HG03460 (cell line): ENCODE results near the gene THSD1.
"Not testable (repeated sequence)": the region's sequence is repeated elsewhere in the genome, so short reads cannot be mapped to it uniquely, and the experiment has no call there.

ENCODE experiments used
- ATAC-seq: cut with Tn5 transposase; IDR thresholded peaks from one replicate; pipeline ENCODE4 v1.9.1; 2021; ENCODE audit not compliant: unreplicated experiment

Gene THSD1

GRCh38 chr13:52356327-52356726 lies 49.6 kb downstream of the THSD1 start:
- no peak for ATAC-seq

- no peak for ATAC-seq
Measured at GRCh38 chr13:52353193-52353592, 52.8 kb downstream of the THSD1 start.

GRCh38 chr13:52348983-52349780 lies 56.8 kb downstream of the THSD1 start:
- ATAC-seq, result no peak

- no peak for ATAC-seq
Measured at GRCh38 chr13:52348071-52348470, 57.9 kb downstream of the THSD1 start.

GRCh38 chr13:52345631-52346251 lies 60.2 kb downstream of the THSD1 start:
- no peak for ATAC-seq

- ATAC-seq, result no peak
Measured at GRCh38 chr13:52345048-52345447, 60.9 kb downstream of the THSD1 start.

GRCh38 chr13:52344108-52344507 lies 61.9 kb downstream of the THSD1 start:
- ATAC-seq, result no peak

GRCh38 chr13:52342203-52342602 lies 63.8 kb downstream of the THSD1 start:
- not testable (repeated sequence) for ATAC-seq

- not testable (repeated sequence) for ATAC-seq
Measured at GRCh38 chr13:52337828-52338455, 68.0 kb downstream of the THSD1 start.

- ATAC-seq, result not testable (repeated sequence)
Measured at GRCh38 chr13:52334107-52334506, 71.9 kb downstream of the THSD1 start.

- ATAC-seq, result not testable (repeated sequence)
Measured at GRCh38 chr13:52331844-52332243, 74.1 kb downstream of the THSD1 start.
